HG02588 (cell line): ENCODE results near the gene SLC25A31.

Experiments
- ATAC-seq: cut with Tn5 transposase; IDR thresholded peaks from one replicate; pipeline ENCODE4 v1.9.1; 2021; ENCODE audit warnings: mild to moderate bottlenecking, moderate library complexity; ENCODE audit not compliant: unreplicated experiment

Gene SLC25A31

GRCh38 chr4:127730142-127730913, at the start of gene SLC25A31:
TSS of gene SLC25A31 (plus strand) at chr4:127730400. CDS start at chr4:127730546, 146 bp downstream.
- no peak for ATAC-seq

- ATAC-seq = no peak
Measured at GRCh38 chr4:127685292-127685691, 44.9 kb upstream of the SLC25A31 start.

GRCh38 chr4:127686658-127687057, 43.5 kb upstream of the SLC25A31 start:
- ATAC-seq = no peak

GRCh38 chr4:127687580-127687979, 42.6 kb upstream of the SLC25A31 start:
- ATAC-seq = no peak

- ATAC-seq = peak; percentile 100
Measured at GRCh38 chr4:127698789-127699200, 31.4 kb upstream of the SLC25A31 start.

GRCh38 chr4:127708985-127709384, 21.2 kb upstream of the SLC25A31 start:
- ATAC-seq = no peak

- ATAC-seq = no peak
Measured at GRCh38 chr4:127709456-127709855, 20.7 kb upstream of the SLC25A31 start.

GRCh38 chr4:127731406-127731805, 1.2 kb downstream of the SLC25A31 start:
- ATAC-seq = no peak

- peak; percentile 64 for ATAC-seq
Measured at GRCh38 chr4:127732623-127733328, 2.6 kb downstream of the SLC25A31 start.

- no peak for ATAC-seq
Measured at GRCh38 chr4:127734976-127735375, 4.8 kb downstream of the SLC25A31 start.

- ATAC-seq = no peak
Measured at GRCh38 chr4:127737295-127737694, 7.1 kb downstream of the SLC25A31 start.

- no peak for ATAC-seq
Measured at GRCh38 chr4:127741247-127741646, 11.0 kb downstream of the SLC25A31 start.

- ATAC-seq = no peak
Measured at GRCh38 chr4:127747883-127748282, 17.7 kb downstream of the SLC25A31 start.

GRCh38 chr4:127748957-127749356, 18.8 kb downstream of the SLC25A31 start:
- no peak for ATAC-seq

- no peak for ATAC-seq
Measured at GRCh38 chr4:127756906-127757305, 26.7 kb downstream of the SLC25A31 start.

- ATAC-seq = no peak
Measured at GRCh38 chr4:127759228-127759820, 29.1 kb downstream of the SLC25A31 start.

GRCh38 chr4:127759893-127760292, 29.7 kb downstream of the SLC25A31 start:
- ATAC-seq = no peak

GRCh38 chr4:127771535-127772275, 41.5 kb downstream of the SLC25A31 start:
- ATAC-seq = no peak

- ATAC-seq = no peak
Measured at GRCh38 chr4:127772769-127773671, 42.8 kb downstream of the SLC25A31 start.

GRCh38 chr4:127775843-127776242, 45.6 kb downstream of the SLC25A31 start:
- no peak for ATAC-seq
